B cell (primary cell): ENCODE data around the gene ARHGAP31. TPM values are rescaled to one million over a fixed set of nuclear protein-coding genes. Genes with fewer than 3 reads are reported as not detected.

Experiments used
- ATAC-seq: fragments of 200-7000 bp; cut with Tn5 transposase; one replicate; pipeline ENCODE4 v1.10.0; 2021; ENCODE audit warnings: low read depth, mild to moderate bottlenecking, moderate number of reproducible peaks, moderate library complexity
- CTCF ChIA-PET: fragments of 350-600 bp; sonication (Branson Sonifier 250); formaldehyde crosslinking; loops from one replicate; lab custom pipeline; 2021; ENCODE audit warnings: antibody characterized with exemption, inconsistent platforms; lab: Charles Lee
- POLR2A ChIA-PET: fragments of 350-600 bp; sonication (Branson Sonifier 250); formaldehyde crosslinking; loops from one replicate; lab custom pipeline; 2021; ENCODE audit warnings: antibody characterized with exemption; lab: Charles Lee
- DNase-seq: peaks from one replicate; pipeline ENCODE4 v3.0.0; 2013
- H2AFZ ChIP-seq: 2 replicates; pipeline ENCODE4 v1.6.1; 2012; ENCODE audit warnings: mild to moderate bottlenecking, low read depth, low read length; ENCODE audit not compliant: insufficient read depth, poor library complexity, severe bottlenecking
- H3K27ac ChIP-seq, 2 donors: 1 replicate in 1 of 2; 2 replicates in 1 of 2; pipeline ENCODE4 v1.5.1; 2012 to 2013; ENCODE audit warnings: low read length in 2 of 2, mild to moderate bottlenecking in 2 of 2, moderate library complexity in 1 of 2
- H3K27me3 ChIP-seq, 4 experiments: fragments of 200-600 bp in 1 of 4; sonication (generic) in 1 of 4; replicated peaks in 1 of 4; 1 replicate in 2 of 4; 2 replicates in 2 of 4; pipeline versions ENCODE4 v1.6.1 to v1.7.0; 2013 to 2016; ENCODE audit warnings: low read length in 3 of 4, mild to moderate bottlenecking in 2 of 4, mixed read lengths in 1 of 4, moderate library complexity in 1 of 4; ENCODE audit not compliant: insufficient read depth in 4 of 4, control insufficient read depth in 3 of 4; ENCODE audit errors: control extremely low read depth in 1 of 4
- H3K36me3 ChIP-seq, 2 experiments: replicated peaks in 1 of 2; 1 replicate in 1 of 2; 2 replicates in 1 of 2; pipeline versions ENCODE4 v1.6.1 to v1.7.1; 2013; ENCODE audit warnings: low read length in 1 of 2; ENCODE audit not compliant: insufficient read depth in 2 of 2, control insufficient read depth in 1 of 2; ENCODE audit errors: control extremely low read depth in 1 of 2, extremely low read depth in 1 of 2
- H3K4me1 ChIP-seq, 2 donors: fragments of 200-600 bp in 1 of 2; sonication (generic) in 1 of 2; 1 replicate in 1 of 2; 2 replicates in 1 of 2; pipeline versions ENCODE4 v1.5.1 to v1.6.1; 2013 to 2017; ENCODE audit warnings: low read length in 2 of 2; ENCODE audit not compliant: control insufficient read depth in 2 of 2, insufficient read depth in 2 of 2
- H3K4me2 ChIP-seq: replicated peaks from 2 replicates; pipeline ENCODE3; 2012; ENCODE audit warnings: mild to moderate bottlenecking, low read depth, low read length; ENCODE audit not compliant: poor library complexity, severe bottlenecking
- H3K4me3 ChIP-seq, 5 experiments: fragments of 200-600 bp in 1 of 5; sonication (generic) in 1 of 5; 1 replicate in 3 of 5; 2 replicates in 2 of 5; pipeline versions ENCODE4 v1.5.1 to v1.7.0; 2011 to 2016; ENCODE audit warnings: low read length in 4 of 5, mild to moderate bottlenecking in 4 of 5, low read depth in 2 of 5, control low read depth in 1 of 5, moderate library complexity in 1 of 5; ENCODE audit not compliant: insufficient read depth in 1 of 5; ENCODE audit errors: control extremely low read depth in 1 of 5, extremely low read depth in 1 of 5
- H3K79me2 ChIP-seq: fragments of 200-600 bp; sonication (generic); one replicate; pipeline ENCODE4 v1.6.0; 2016; ENCODE audit warnings: low read length; ENCODE audit not compliant: control insufficient read depth, insufficient read depth
- H3K9ac ChIP-seq: fragments of 200-600 bp; sonication (generic); 2 replicates; pipeline ENCODE4 v1.6.1; 2017; ENCODE audit warnings: mild to moderate bottlenecking, low read length, moderate library complexity
- H3K9me3 ChIP-seq, 3 donors: one replicate each; pipeline versions ENCODE4 v1.6.1 to v1.7.1; 2013; ENCODE audit warnings: low read length in 2 of 3; ENCODE audit not compliant: control insufficient read depth in 2 of 3, insufficient read depth in 1 of 3; ENCODE audit errors: control extremely low read depth in 1 of 3
- H4K20me1 ChIP-seq: 2 replicates; pipeline ENCODE4 v1.6.0; 2012; ENCODE audit warnings: mild to moderate bottlenecking, low read length; ENCODE audit not compliant: insufficient read depth, control insufficient read depth, poor library complexity, severe bottlenecking
- H3K27ac Mint-ChIP-seq: one replicate; pipeline ENCODE4 v1.8.0; 2021; ENCODE audit warnings: mixed read lengths
- H3K27me3 Mint-ChIP-seq: one replicate; pipeline ENCODE4 v1.8.0; 2021; ENCODE audit warnings: mixed read lengths
- H3K4me1 Mint-ChIP-seq: one replicate; pipeline ENCODE4 v1.8.0; 2021; ENCODE audit warnings: mixed read lengths
- H3K4me3 Mint-ChIP-seq: one replicate; pipeline ENCODE4 v1.8.0; 2021; ENCODE audit warnings: mixed read lengths
- H3K9me3 Mint-ChIP-seq: one replicate; pipeline ENCODE4 v1.8.0; 2022; ENCODE audit warnings: mixed read lengths; ENCODE audit not compliant: insufficient read depth
- EZH2 ChIP-seq: IDR thresholded peaks from 2 replicates; pipeline ENCODE4 v1.6.1; 2012; ENCODE audit warnings: borderline replicate concordance, low read depth, mild to moderate bottlenecking, moderate library complexity, low read length; ENCODE audit not compliant: insufficient read depth, poor library complexity, severe bottlenecking
- WGBS: methylation state at CpG from one replicate; pipeline ENCODE4 v1.1.5; 2013; ENCODE audit warnings: missing lambda C conversion rate; ENCODE audit not compliant: insufficient coverage; 5-methylcytosine and 5-hydroxymethylcytosine counted together
- intact Hi-C: fragments of 100-400 bp; cut with micrococcal nuclease; formaldehyde crosslinking; loops from one replicate; pipeline ENCODE4 v1.10.0; 2022
- polyA plus RNA-seq: library from polyadenylated mRNA; depleted of rRNA; stranded (reverse); fragments of >200 nt; gene quantifications from 2 replicates; pipeline ENCODE4 v1.2.3, GENCODE V29; 2012
- total RNA-seq, 2 donors: library from RNA; stranded (reverse); fragments of 120-200 nt in 1 of 2; gene quantifications; 1 replicate in 1 of 2; 2 replicates in 1 of 2; pipeline versions ENCODE4 v1.2.3 to v1.2.4, GENCODE V29; 2013 to 2022
- TF ChIP-seq, protein P1 (sequence below): fragments of 200-600 bp; IDR thresholded peaks from one replicate; pipeline ENCODE4 v1.8.0; 2022; ENCODE audit warnings: antibody characterized with exemption, mild to moderate bottlenecking

The ARHGAP31 gene
- total and polyA plus RNA-seq, 2 donors (not counting 1 experiment from before 2014, with no cell fraction given) = 3.5 to 7.8 TPM

GRCh38 chr3:119301662-119302061 lies 7.5 kb downstream of the ARHGAP31 start:
- TF ChIP-seq EZH2 = no peak
- TF ChIP-seq, protein P1, sequence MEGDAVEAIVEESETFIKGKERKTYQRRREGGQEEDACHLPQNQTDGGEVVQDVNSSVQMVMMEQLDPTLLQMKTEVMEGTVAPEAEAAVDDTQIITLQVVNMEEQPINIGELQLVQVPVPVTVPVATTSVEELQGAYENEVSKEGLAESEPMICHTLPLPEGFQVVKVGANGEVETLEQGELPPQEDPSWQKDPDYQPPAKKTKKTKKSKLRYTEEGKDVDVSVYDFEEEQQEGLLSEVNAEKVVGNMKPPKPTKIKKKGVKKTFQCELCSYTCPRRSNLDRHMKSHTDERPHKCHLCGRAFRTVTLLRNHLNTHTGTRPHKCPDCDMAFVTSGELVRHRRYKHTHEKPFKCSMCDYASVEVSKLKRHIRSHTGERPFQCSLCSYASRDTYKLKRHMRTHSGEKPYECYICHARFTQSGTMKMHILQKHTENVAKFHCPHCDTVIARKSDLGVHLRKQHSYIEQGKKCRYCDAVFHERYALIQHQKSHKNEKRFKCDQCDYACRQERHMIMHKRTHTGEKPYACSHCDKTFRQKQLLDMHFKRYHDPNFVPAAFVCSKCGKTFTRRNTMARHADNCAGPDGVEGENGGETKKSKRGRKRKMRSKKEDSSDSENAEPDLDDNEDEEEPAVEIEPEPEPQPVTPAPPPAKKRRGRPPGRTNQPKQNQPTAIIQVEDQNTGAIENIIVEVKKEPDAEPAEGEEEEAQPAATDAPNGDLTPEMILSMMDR = no peak
- intact Hi-C loops = no loop called here
- Histone ChIP-seq H2AFZ (no peak overlapping the region), H3K9me3 (no peaks in the 10 kb centered on the region), H4K20me1 (peaks cover 5% of the 10 kb centered on the region), H3K4me1 (peaks cover 20 to 30% of the 10 kb centered on the region in 2 donors), H3K4me3 (no peak overlapping the region), H3K27me3 (no peaks in the 10 kb centered on the region), H3K4me2 (no peak overlapping the region), H3K27ac (peak overlapping the region in 1 of 2 donors; percentile 10), H3K36me3 (peaks cover 0 to 3% of the 10 kb centered on the region in 2 experiments), H3K9ac (no peak overlapping the region), H3K79me2 (peaks cover 35% of the 10 kb centered on the region)
- Mint-ChIP-seq H3K27ac (peak overlapping the region; percentile 23), H3K4me1 (peaks cover 55% of the 10 kb centered on the region), H3K27me3 (no peaks in the 10 kb centered on the region), H3K4me3 (no peak overlapping the region), H3K9me3 (no peaks in the 10 kb centered on the region)
- WGBS = 34% methylated on average over 3 of the region's 3 CpGs
- DNase-seq = no peak
- ATAC-seq = no peak
- ChIA-PET POLR2A (no interaction called here), CTCF (interaction anchor here (1.6 kb wide), 1 partner anchor 379 kb away, joined by 3 read pairs; no protein-coding TSS in a partner anchor)

DNA sequence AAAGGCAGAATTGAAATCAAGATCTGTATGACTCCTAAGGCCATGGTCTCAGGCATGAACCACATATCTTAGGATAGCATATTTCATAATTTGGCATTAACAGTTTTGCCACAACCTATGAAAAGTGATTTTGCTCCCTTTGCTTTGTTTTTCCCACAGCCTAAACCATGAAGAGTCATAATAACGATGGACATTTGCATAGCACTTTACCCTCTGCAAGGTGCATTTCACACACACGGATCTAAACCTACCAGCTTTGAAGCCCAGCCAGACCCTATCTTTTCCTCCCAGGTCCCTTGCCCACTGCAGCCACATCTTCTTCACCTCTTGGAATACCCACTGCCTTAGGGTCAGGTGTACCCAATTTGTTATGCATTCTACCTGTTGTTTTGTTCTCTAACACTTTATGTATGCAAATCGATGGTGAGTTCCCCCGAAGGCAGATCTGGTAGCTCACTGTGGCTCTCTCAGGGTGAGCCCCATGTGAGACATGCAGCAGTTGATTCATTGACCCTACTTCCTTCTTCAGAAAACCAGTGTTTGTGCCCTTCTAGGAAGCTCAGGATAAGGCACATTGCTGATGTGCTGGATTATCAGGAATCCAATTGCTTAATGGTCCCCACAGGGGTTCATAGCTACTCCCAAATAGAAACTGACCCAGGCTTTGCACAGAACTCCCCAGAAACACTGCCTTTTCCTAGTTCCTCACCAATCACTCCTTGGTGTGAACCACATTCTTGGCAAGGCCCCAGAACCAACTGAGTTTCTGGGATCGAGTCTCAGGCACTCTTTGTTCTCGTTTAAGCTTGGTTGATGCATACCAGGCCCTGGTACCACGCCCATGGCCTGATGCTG lies 8.7 kb downstream of the ARHGAP31 start:
- no peak overlapping the region for H2AFZ ChIP-seq
- peak overlapping the region; percentile 58 for H3K4me3 Mint-ChIP-seq
- peak; percentile 61 for ATAC-seq
- peak overlapping the region; percentile 84 for H3K27ac Mint-ChIP-seq
- H3K36me3 ChIP-seq = peaks cover 0 to 3% of the 10 kb centered on the region in 2 experiments
- no peaks in the 10 kb centered on the region for H3K27me3 ChIP-seq
- TF ChIP-seq, protein P1 = no peak
- TF ChIP-seq EZH2 = no peak
- no peak overlapping the region for H3K9ac ChIP-seq
- H3K4me1 Mint-ChIP-seq = peaks cover 42% of the 10 kb centered on the region
- no peaks in the 10 kb centered on the region for H3K9me3 Mint-ChIP-seq
- no peaks in the 10 kb centered on the region for H3K27me3 Mint-ChIP-seq
- DNase-seq = peak; percentile 39
- H3K4me2 ChIP-seq = peak overlapping the region; percentile 38
- 29% methylated on average over 5 of the region's 7 CpGs for WGBS
- ChIA-PET CTCF (interaction anchor here (1.6 to 1.7 kb wide), 2 partner anchors 204 to 378 kb away, joined by 3 read pairs; no protein-coding TSS in a partner anchor), POLR2A (interaction anchor here (0.9 kb wide), 1 partner anchor 20 kb away, joined by 3 read pairs; no protein-coding TSS in a partner anchor)
- peaks cover 20 to 23% of the 10 kb centered on the region in 2 donors for H3K4me1 ChIP-seq
- intact Hi-C loops = no loop called here
- H3K9me3 ChIP-seq = no peaks in the 10 kb centered on the region
- peak overlapping the region; percentile 33 to 38 for H3K27ac ChIP-seq
- no peak overlapping the region for H3K4me3 ChIP-seq
- H4K20me1 ChIP-seq = peaks cover 5% of the 10 kb centered on the region
- H3K79me2 ChIP-seq = peaks cover 40% of the 10 kb centered on the region
